Jurkat, Clone E6-1 (cell line): Measurements from ENCODE around the gene KHDC1.
"Not testable (repeated sequence)": the region's sequence is repeated elsewhere in the genome, so short reads cannot be mapped to it uniquely, and the experiment has no call there.

ENCODE experiments used
- DNase-seq: peaks from one replicate; pipeline ENCODE4 v3.0.0-alpha.2; 2011; ENCODE audit warnings: low read depth, low spot score
- H3K4me3 ChIP-seq: 2 replicates; pipeline ENCODE4 v1.5.1; 2011; ENCODE audit warnings: mild to moderate bottlenecking, low read length, control low read depth, moderate library complexity

The KHDC1 gene

DNA sequence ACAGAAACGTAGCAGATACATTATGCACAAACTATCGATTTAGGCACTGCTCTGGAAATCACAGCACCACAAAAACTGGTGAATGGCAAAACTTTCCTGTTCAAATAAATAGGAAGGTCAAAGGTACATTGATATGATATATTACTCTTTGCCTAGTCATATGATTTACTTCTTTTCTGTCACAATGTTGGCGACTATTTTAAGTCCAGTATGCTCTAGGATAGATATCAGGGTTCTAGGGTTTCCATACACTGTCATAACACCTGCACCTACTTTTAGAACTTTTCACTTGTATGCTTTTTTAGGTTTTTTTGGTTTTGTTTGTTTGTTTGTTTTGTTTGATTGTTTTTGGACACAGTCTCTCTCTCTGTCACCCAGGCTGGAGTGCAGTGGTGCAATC is 62.7 kb downstream of the KHDC1 start:
- DNase-seq = no peak

GRCh38 chr6:73194744-73195143 is 68.3 kb downstream of the KHDC1 start:
- DNase-seq = no peak
- no peak overlapping the region for H3K4me3 ChIP-seq

More for the DNA sequence above, 62.7 kb downstream of the KHDC1 start:
- H3K4me3 ChIP-seq = no peak overlapping the region

GRCh38 chr6:73193302-73193701 is 69.7 kb downstream of the KHDC1 start:
- not testable (repeated sequence) for DNase-seq

More at GRCh38 chr6:73193302-73193701, 69.7 kb downstream of the KHDC1 start:
- not testable (repeated sequence) for H3K4me3 ChIP-seq
